OCI-LY1 (cell line): ENCODE measurements around the gene PCDH19.
A peak's percentile ranks its signal among the peaks of the same experiment; 100 is the strongest.

Source experiments
- H2AFZ ChIP-seq: fragments of 200-600 bp; sonication (generic), shearing (Covaris generic); 2 replicates; pipeline ENCODE4 v1.6.0; 2014; ENCODE audit warnings: antibody characterized with exemption, mild to moderate bottlenecking, low read length
- H3F3A ChIP-seq: fragments of 200-600 bp; sonication (generic), shearing (Covaris generic); 2 replicates; pipeline ENCODE4 v1.6.0; 2014; ENCODE audit warnings: mild to moderate bottlenecking, antibody characterized with exemption, low read length, moderate library complexity; ENCODE audit not compliant: insufficient read depth
- H3K27ac ChIP-seq: fragments of 200-600 bp; sonication (generic); 2 replicates; pipeline ENCODE4 v1.5.1; 2014; ENCODE audit warnings: low read length, mixed run types, mild to moderate bottlenecking, low read depth; ENCODE audit not compliant: poor library complexity, severe bottlenecking
- H3K27me3 ChIP-seq: fragments of 200-600 bp; sonication (generic); 2 replicates; pipeline ENCODE4 v1.6.0; 2014; ENCODE audit warnings: antibody characterized with exemption, mild to moderate bottlenecking, low read length, moderate library complexity; ENCODE audit not compliant: insufficient read depth
- H3K36me3 ChIP-seq: fragments of 200-600 bp; sonication (generic); 2 replicates; pipeline ENCODE4 v1.6.1; 2014; ENCODE audit warnings: mild to moderate bottlenecking, antibody characterized with exemption, low read length, moderate library complexity, mixed read lengths; ENCODE audit not compliant: insufficient read depth
- H3K4me1 ChIP-seq: fragments of 200-600 bp; sonication (generic); 2 replicates; pipeline ENCODE4 v1.5.1; 2014; ENCODE audit warnings: mild to moderate bottlenecking, low read length, moderate library complexity; ENCODE audit not compliant: insufficient read depth, severe bottlenecking
- H3K4me2 ChIP-seq: fragments of 200-600 bp; sonication (generic), shearing (Covaris generic); 2 replicates; pipeline ENCODE4 v1.6.1; 2014; ENCODE audit warnings: low read length
- H3K4me3 ChIP-seq: fragments of 200-600 bp; sonication (generic); 2 replicates; pipeline ENCODE4 v1.5.1; 2014; ENCODE audit warnings: low read length, low read depth, mild to moderate bottlenecking, mixed read lengths; ENCODE audit not compliant: poor library complexity, severe bottlenecking
- H3K79me2 ChIP-seq: fragments of 200-600 bp; shearing (Covaris generic); 2 replicates; pipeline ENCODE4 v1.6.1; 2016; ENCODE audit warnings: mixed run types, low read length, mixed read lengths; ENCODE audit not compliant: insufficient read depth
- H3K9ac ChIP-seq: fragments of 200-600 bp; sonication (generic), shearing (Covaris generic); 2 replicates; pipeline ENCODE4 v1.6.1; 2014; ENCODE audit warnings: mild to moderate bottlenecking, low read length, mixed read lengths
- H3K9me2 ChIP-seq: fragments of 200-600 bp; sonication (generic), shearing (Covaris generic); 2 replicates; pipeline ENCODE4 v1.6.1; 2014; ENCODE audit warnings: low read depth, mild to moderate bottlenecking, low read length, mixed read lengths
- H3K9me3 ChIP-seq: fragments of 200-600 bp; shearing (Covaris generic); 2 replicates; pipeline ENCODE4 v1.6.1; 2014; ENCODE audit warnings: low read length, mixed read lengths
- H4K20me1 ChIP-seq: fragments of 200-600 bp; sonication (generic), shearing (Covaris generic); 2 replicates; pipeline ENCODE4 v1.6.0; 2016; ENCODE audit warnings: mild to moderate bottlenecking, low read length; ENCODE audit not compliant: insufficient read depth
- CTCF ChIP-seq: fragments of 200-600 bp; sonication (generic), shearing (Covaris generic); IDR thresholded peaks from 2 replicates; pipeline ENCODE4 v1.5.1; 2017; ENCODE audit warnings: mild to moderate bottlenecking, antibody characterized with exemption, low read length, moderate library complexity, mixed read lengths
- EZH2 ChIP-seq: fragments of 200-600 bp; sonication (generic), shearing (Covaris generic); IDR thresholded peaks from 2 replicates; pipeline ENCODE4 v1.8.0; 2017; ENCODE audit warnings: borderline replicate concordance, mixed run types, mild to moderate bottlenecking, antibody characterized with exemption, low read length, moderate library complexity, mixed read lengths

PCDH19 gene

DNA sequence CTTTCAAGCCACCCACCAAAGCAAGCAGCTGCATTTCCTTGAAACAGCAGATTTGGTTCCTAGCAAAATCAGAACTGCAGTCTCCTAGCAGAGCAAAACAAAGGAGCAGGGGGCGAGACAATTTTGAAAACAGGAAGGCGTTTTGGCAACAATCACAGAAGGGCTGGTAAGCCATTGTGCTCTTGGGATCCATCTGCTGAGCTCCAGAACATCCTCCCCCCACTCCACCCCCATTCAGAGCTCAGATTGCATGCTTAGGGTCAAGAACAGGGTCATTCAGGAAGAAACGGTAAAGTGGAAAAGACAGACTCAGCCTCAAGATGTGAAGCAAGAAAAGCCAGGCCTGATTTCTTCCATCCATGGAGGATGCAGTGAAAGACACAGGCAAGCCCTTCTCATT is 7.6 kb upstream of the PCDH19 start:
- TF ChIP-seq EZH2 = no peak
- no peak for TF ChIP-seq CTCF
- H3K79me2 ChIP-seq = no peaks in the 10 kb centered on the region
- no peaks in the 10 kb centered on the region for H3K36me3 ChIP-seq

DNA sequence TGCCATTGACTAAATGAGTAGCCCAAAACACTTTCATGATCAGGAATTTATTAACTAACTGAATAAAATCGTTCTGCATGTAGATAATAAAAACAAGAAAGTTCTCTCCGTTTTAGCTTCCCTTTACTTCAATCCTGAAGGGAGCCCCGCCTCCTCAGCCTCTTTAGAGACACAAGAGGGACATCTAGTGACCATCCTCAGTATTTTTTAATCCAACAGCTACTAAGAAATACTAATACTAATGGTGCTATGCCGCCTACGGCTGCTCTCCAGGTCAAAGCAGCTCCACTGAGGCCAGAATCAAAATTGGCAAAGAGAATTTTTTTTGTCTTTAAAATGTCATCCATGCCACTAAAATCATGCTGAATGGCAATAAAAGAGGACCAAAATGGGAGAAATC is 3.2 kb upstream of the PCDH19 start:
- no peaks in the 10 kb centered on the region for H3K4me1 ChIP-seq
- no peak overlapping the region for H2AFZ ChIP-seq
- TF ChIP-seq EZH2 (no peak), CTCF (peak; percentile 42; the same call in 1 of the 2 replicates)
- no peaks in the 10 kb centered on the region for H4K20me1 ChIP-seq
- no peak overlapping the region for H3K27ac ChIP-seq
- no peak overlapping the region for H3K9ac ChIP-seq
- no peaks in the 10 kb centered on the region for H3K9me3 ChIP-seq
- no peak overlapping the region for H3K4me2 ChIP-seq
- no peak overlapping the region for H3K4me3 ChIP-seq
- H3F3A ChIP-seq = no peaks in the 10 kb centered on the region
- no peaks in the 10 kb centered on the region for H3K36me3 ChIP-seq
- no peaks in the 10 kb centered on the region for H3K9me2 ChIP-seq
- no peaks in the 10 kb centered on the region for H3K27me3 ChIP-seq
- no peaks in the 10 kb centered on the region for H3K79me2 ChIP-seq

More for the DNA sequence above, 7.6 kb upstream of the PCDH19 start:
- no peak overlapping the region for H2AFZ ChIP-seq
- no peaks in the 10 kb centered on the region for H4K20me1 ChIP-seq
- no peak overlapping the region for H3K4me3 ChIP-seq
- no peak overlapping the region for H3K27ac ChIP-seq
- no peaks in the 10 kb centered on the region for H3K9me3 ChIP-seq
- H3K27me3 ChIP-seq = no peaks in the 10 kb centered on the region
- no peak overlapping the region for H3K9ac ChIP-seq
- H3K4me1 ChIP-seq = no peaks in the 10 kb centered on the region
- H3K9me2 ChIP-seq = no peaks in the 10 kb centered on the region
- no peaks in the 10 kb centered on the region for H3F3A ChIP-seq
- no peak overlapping the region for H3K4me2 ChIP-seq

DNA sequence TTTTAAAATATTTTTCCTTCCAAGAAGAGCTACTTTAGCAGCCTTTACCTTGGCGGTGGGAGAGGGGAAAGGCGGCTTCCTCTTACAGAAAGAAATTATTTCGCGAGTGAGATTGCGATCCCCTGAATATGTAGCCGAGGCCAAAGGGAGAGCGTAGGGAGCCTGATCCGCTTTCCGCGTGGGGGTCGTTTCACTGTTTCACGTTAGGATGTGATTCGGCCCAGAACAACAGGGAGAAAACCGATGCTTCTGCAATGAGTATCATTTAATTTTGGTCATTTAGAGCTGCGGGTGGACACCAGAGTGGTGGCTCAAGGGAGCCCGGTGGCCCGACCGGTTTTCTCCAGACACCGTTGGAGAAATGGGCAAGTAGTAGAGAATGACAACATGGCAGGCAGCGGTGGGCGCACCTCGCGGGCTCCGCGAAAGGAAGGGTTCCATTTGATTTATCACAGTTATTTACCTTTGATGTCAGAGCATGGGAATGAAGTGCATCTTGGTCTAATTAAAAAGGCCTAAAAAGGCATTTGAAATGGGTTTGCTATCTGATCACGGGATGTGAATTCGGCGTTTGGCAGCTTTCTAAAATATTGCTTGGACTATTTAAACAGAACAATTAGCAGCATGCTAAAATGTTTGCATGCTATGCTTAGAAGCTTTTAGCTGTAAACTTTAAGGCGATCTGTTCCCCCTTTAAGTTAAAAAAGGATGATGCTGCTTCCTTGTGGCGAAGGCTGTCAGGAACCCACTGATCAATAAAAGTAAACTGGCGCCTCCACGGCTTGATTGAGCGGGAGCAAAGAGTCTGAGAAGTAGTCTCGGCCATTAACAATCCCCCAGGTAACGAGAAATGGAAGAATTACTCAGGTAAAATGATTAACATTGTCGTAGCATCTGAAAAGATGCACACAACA is 2.0 kb upstream of the PCDH19 start:
- Histone ChIP-seq H3K9me2 (no peaks in the 10 kb centered on the region), H4K20me1 (no peaks in the 10 kb centered on the region), H3K36me3 (no peaks in the 10 kb centered on the region), H3K4me2 (no peak overlapping the region), H2AFZ (no peak overlapping the region), H3K9me3 (no peaks in the 10 kb centered on the region), H3K9ac (no peak overlapping the region), H3K27ac (no peak overlapping the region), H3K4me3 (no peak overlapping the region), H3F3A (no peaks in the 10 kb centered on the region), H3K27me3 (no peaks in the 10 kb centered on the region), H3K4me1 (no peaks in the 10 kb centered on the region), H3K79me2 (no peaks in the 10 kb centered on the region)
- no peak for TF ChIP-seq EZH2
- TF ChIP-seq CTCF = no peak
